Hepatocyte (in vitro differentiated cells): ENCODE data around the gene TMC1.

ENCODE experiments used
- EZH2 ChIP-seq: fragments of 200-600 bp; sonication (generic); IDR thresholded peaks from 2 replicates; pipeline ENCODE4 v1.6.1; 2016; ENCODE audit warnings: antibody characterized with exemption, mild to moderate bottlenecking, borderline replicate concordance
- TF ChIP-seq, protein P1 (sequence below): fragments of 200-600 bp; sonication (generic); IDR thresholded peaks from 2 replicates; pipeline ENCODE4 v1.5.1; 2016; ENCODE audit warnings: antibody characterized with exemption, mild to moderate bottlenecking; ENCODE audit not compliant: poor library complexity

DNA sequence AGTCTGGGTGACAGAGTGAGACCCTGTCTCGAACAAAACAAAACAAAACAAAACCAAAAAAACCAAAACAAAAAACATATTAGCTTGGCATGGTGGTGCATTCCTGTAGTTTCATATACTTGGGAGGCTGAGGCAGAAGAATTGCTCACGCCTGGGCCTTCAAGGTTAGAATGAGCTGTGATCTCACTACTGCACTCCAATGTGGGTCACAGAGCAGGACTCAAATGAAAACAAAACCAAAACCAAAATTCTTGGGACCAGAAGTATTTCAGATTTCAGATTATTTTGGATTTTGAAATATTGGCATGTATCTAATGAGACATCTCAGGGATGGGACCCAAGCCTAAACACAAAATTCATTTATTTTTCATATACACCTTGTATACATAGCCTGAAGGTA is 80.2 kb downstream of the TMC1 start:
- no peak for TF ChIP-seq EZH2
- TF ChIP-seq, protein P1, sequence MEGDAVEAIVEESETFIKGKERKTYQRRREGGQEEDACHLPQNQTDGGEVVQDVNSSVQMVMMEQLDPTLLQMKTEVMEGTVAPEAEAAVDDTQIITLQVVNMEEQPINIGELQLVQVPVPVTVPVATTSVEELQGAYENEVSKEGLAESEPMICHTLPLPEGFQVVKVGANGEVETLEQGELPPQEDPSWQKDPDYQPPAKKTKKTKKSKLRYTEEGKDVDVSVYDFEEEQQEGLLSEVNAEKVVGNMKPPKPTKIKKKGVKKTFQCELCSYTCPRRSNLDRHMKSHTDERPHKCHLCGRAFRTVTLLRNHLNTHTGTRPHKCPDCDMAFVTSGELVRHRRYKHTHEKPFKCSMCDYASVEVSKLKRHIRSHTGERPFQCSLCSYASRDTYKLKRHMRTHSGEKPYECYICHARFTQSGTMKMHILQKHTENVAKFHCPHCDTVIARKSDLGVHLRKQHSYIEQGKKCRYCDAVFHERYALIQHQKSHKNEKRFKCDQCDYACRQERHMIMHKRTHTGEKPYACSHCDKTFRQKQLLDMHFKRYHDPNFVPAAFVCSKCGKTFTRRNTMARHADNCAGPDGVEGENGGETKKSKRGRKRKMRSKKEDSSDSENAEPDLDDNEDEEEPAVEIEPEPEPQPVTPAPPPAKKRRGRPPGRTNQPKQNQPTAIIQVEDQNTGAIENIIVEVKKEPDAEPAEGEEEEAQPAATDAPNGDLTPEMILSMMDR: no peak
